ENCODE results near the gene PAX8. TPM values are rescaled to one million over a fixed set of nuclear protein-coding genes. Genes with fewer than 3 reads are reported as not detected.

The PAX8 gene
- total and polyA plus RNA-seq, 2 of the 13 experiments (the other 11 are each of a cell fraction or from before 2014, with no cell fraction given): 1.5 to 8.8 TPM

GRCh38 chr2:113173542-113174375, 105.0 kb downstream of the PAX8 start, which contains the start of gene PSD4 (continued):
- no peak for TF ChIP-seq TAF1 (CRISPR knock-in tag; IDR thresholded peaks at IDR 0.05)
- 0 out of 2 replicates have a peak, but pooled peaks have one; percentile 9 for TF ChIP-seq SPEN (CRISPR knock-in tag; IDR thresholded peaks at IDR 0.05; ENCODE audit: low read depth)
- peak; percentile 58; the same call in 1 of the 2 replicates for TF ChIP-seq PHF20 (CRISPR knock-in tag; IDR thresholded peaks at IDR 0.05)
- peak; percentile 26 for TF ChIP-seq AGO2 (optimal IDR thresholded peaks at IDR 0.05; ENCODE audit: low read depth, low read length)
- TF ChIP-seq MZF1 (CRISPR knock-in tag; IDR thresholded peaks at IDR 0.05; ENCODE audit: borderline replicate concordance): 0 out of 2 replicates have a peak, but pooled peaks have one; percentile 28
- peak; percentile 40; the same call in 1 of the 2 replicates for TF ChIP-seq GATA4 (IDR thresholded peaks at IDR 0.05; ENCODE audit: borderline replicate concordance, low read depth)
- TF ChIP-seq RBFOX2 (IDR thresholded peaks at IDR 0.05; ENCODE audit: low read depth, low read length): peak; percentile 38; the same call in 1 of the 2 replicates
- no peak for TF ChIP-seq NFYC (CRISPR knock-in tag; IDR thresholded peaks at IDR 0.05)
- 0 out of 2 replicates have a peak, but pooled peaks have one; percentile 26 for TF ChIP-seq ZNF354B (CRISPR knock-in tag; IDR thresholded peaks at IDR 0.05)
- TF ChIP-seq RXRB (CRISPR knock-in tag; IDR thresholded peaks at IDR 0.05; ENCODE audit: borderline replicate concordance): peak; percentile 22; the same call in 1 of the 2 replicates
- 0 out of 2 replicates have a peak, but pooled peaks have one; percentile 49 for TF ChIP-seq ZBTB20 (CRISPR knock-in tag; IDR thresholded peaks at IDR 0.05; ENCODE audit: borderline replicate concordance, low read depth)
- 0 out of 2 replicates have a peak, but pooled peaks have one; percentile 9 for TF ChIP-seq SAP130 (CRISPR knock-in tag; IDR thresholded peaks at IDR 0.05; ENCODE audit: low read depth)
- no peak for TF ChIP-seq ZNF709 (CRISPR knock-in tag; IDR thresholded peaks at IDR 0.05)
- 0 out of 2 replicates have a peak, but pooled peaks have one; percentile 40 for TF ChIP-seq KAT7 (CRISPR knock-in tag; IDR thresholded peaks at IDR 0.05; ENCODE audit: borderline replicate concordance)
- TF ChIP-seq ARNTL (CRISPR knock-in tag; IDR thresholded peaks at IDR 0.05): 0 out of 2 replicates have a peak, but pooled peaks have one; percentile 52
- TF ChIP-seq ZFX (CRISPR knock-in tag; IDR thresholded peaks at IDR 0.05; ENCODE audit: low read depth): peak; percentile 76
- TF ChIP-seq PHF5A (CRISPR knock-in tag; IDR thresholded peaks at IDR 0.05; ENCODE audit: low read depth, unreplicated experiment): no peak
- TF ChIP-seq ZNF691 (CRISPR knock-in tag; IDR thresholded peaks at IDR 0.05; ENCODE audit: borderline replicate concordance, low read depth): peak; percentile 63; the same call in 1 of the 2 replicates
- TF ChIP-seq, protein P1, sequence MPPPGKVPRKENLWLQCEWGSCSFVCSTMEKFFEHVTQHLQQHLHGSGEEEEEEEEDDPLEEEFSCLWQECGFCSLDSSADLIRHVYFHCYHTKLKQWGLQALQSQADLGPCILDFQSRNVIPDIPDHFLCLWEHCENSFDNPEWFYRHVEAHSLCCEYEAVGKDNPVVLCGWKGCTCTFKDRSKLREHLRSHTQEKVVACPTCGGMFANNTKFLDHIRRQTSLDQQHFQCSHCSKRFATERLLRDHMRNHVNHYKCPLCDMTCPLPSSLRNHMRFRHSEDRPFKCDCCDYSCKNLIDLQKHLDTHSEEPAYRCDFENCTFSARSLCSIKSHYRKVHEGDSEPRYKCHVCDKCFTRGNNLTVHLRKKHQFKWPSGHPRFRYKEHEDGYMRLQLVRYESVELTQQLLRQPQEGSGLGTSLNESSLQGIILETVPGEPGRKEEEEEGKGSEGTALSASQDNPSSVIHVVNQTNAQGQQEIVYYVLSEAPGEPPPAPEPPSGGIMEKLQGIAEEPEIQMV (CRISPR knock-in tag; IDR thresholded peaks at IDR 0.05; ENCODE audit: low read depth): no peak
- 0 out of 2 replicates have a peak, but pooled peaks have one; percentile 6 for TF ChIP-seq ELF1 (CRISPR knock-in tag; IDR thresholded peaks at IDR 0.05)
- peak; percentile 32; the same call in 1 of the 2 replicates for TF ChIP-seq RXRA (CRISPR knock-in tag; IDR thresholded peaks at IDR 0.05)
- TF ChIP-seq ZMYM4 (CRISPR knock-in tag; IDR thresholded peaks at IDR 0.05): 0 out of 2 replicates have a peak, but pooled peaks have one; percentile 14
- 0 out of 2 replicates have a peak, but pooled peaks have one; percentile 22 for TF ChIP-seq ZGPAT (CRISPR knock-in tag; IDR thresholded peaks at IDR 0.05)
- TF ChIP-seq ISL2 (CRISPR knock-in tag; IDR thresholded peaks at IDR 0.05): no peak
- peak; percentile 66 for TF ChIP-seq POLR2G (IDR thresholded peaks at IDR 0.05; ENCODE audit: low read depth, low read length)
- 0 out of 2 replicates have a peak, but pooled peaks have one; percentile 37 for TF ChIP-seq ZNF543 (CRISPR knock-in tag; IDR thresholded peaks at IDR 0.05)
- peak; percentile 58 for TF ChIP-seq PHF8 (CRISPR knock-in tag; IDR thresholded peaks at IDR 0.05)
